ENCODE measurements around the gene FDX2. TPM values are rescaled to one million over a fixed set of nuclear protein-coding genes. Genes with fewer than 3 reads are reported as not detected.
"Not testable (repeated sequence)": the region's sequence is repeated elsewhere in the genome, so short reads cannot be mapped to it uniquely, and the experiment has no call there.

The FDX2 gene
- total RNA-seq, 1 experiment from 2014 or later = 26.2 TPM

DNA sequence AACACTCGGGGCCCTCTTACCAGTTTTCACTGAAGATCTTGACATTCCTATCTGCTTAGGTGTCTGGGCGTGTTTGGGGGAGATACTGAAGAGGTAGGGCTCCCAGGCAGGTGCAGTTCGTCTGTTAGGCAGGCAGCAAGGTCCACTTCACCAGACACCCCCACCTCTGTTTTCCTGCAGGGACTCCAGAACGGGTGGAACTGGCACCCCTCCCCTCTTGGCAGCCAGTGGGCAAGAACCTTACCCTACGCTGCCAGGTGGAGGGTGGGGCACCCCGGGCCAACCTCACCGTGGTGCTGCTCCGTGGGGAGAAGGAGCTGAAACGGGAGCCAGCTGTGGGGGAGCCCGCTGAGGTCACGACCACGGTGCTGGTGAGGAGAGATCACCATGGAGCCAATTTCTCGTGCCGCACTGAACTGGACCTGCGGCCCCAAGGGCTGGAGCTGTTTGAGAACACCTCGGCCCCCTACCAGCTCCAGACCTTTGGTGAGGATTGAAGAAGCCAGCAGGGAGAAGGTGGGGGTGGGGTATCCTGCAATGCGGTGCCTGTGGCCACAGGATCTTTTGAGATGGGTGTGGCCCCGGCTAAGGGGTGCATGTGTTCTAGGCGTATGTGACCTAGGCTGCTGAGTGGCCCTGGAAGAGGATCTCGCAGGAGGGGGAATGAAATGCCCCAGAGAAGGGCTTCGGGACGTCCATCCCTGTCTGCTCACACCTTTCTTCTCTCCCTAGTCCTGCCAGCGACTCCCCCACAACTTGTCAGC, 32.3 kb downstream of the FDX2 start (continued):
- TF ChIP-seq MLX (CRISPR knock-in tag; IDR thresholded peaks at IDR 0.05) = no peak
- TF ChIP-seq ETV6 (CRISPR knock-in tag; IDR thresholded peaks at IDR 0.05) = no peak
- TF ChIP-seq ZNF121 (CRISPR knock-in tag; IDR thresholded peaks at IDR 0.05) = no peak
- TF ChIP-seq E2F5 (CRISPR knock-in tag; IDR thresholded peaks at IDR 0.05) = no peak

- H3K4me1 Mint-ChIP-seq; H3K4me3 Mint-ChIP-seq; H3K27ac Mint-ChIP-seq; ATAC-seq; H3K9me3 Mint-ChIP-seq; H3K36me3 Mint-ChIP-seq; POLR2A ChIA-PET; DNase-seq (ENCODE audit: low spot score): not testable (repeated sequence)
- CTCF ChIA-PET = interaction anchor here (4.4 kb wide), 1 partner anchor 12 kb away, joined by 29 read pairs; the partner anchor contains the start of gene ICAM1
- peaks cover 15% of the 10 kb centered on the region for H3K27me3 Mint-ChIP-seq (ENCODE audit: low read depth)
These were observed 33.8 kb downstream of the FDX2 start for GRCh38 chr19:10282043-10282442.

DNA sequence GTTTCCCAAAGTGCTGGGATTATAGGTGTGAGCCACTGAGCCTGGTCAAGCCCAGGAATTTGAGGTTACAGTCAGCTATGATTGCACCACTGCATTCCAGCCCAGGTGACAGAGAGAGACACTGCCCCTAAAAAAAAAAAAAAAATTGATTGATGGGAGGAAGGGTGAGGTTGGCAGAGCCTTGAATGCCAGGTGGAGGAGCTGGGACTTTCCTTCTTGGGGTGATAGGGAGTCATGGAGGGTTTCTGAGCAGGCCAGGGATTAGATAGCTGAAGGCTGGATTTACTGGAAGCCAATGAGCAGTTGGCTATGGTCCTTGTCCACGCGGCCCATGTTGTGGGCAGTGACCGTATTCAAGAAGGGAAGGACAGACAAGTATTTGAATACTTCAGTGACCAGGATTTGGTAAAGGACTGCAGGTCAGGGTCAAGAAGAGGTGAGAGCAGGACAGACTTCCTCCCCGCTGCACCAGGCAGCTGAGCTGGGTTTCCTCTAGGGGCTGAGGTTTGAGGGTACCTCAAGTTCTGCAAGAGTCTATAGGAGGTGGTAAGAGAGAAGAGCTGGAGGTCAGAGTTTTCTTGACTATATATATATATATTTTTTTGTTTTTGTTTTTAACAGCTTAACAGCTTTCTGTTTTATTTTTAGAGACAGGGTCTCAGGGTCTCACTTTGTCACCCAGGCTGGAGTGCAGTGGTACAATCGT, 35.9 kb downstream of the FDX2 start:
- ChIA-PET CTCF (interaction anchor here (0.8 to 4.4 kb wide), 6 partner anchors 9 to 136 kb away, joined by 3 to 29 read pairs (median 10); partner anchors contain the start of genes ICAM1 and ICAM5), POLR2A (no interaction called here)
- Mint-ChIP-seq H3K27me3 (ENCODE audit: low read depth) (peaks cover 4% of the 10 kb centered on the region), H3K9me3 (no peaks in the 10 kb centered on the region), H3K4me1 (no peaks in the 10 kb centered on the region), H3K36me3 (no peaks in the 10 kb centered on the region), H3K27ac (0 out of 2 replicates have a peak overlapping the region, but pooled peaks have one; percentile 2), H3K4me3 (no peak overlapping the region)
- TF ChIP-seq E2F4 (CRISPR knock-in tag; IDR thresholded peaks at IDR 0.05; ENCODE audit: borderline replicate concordance, low read depth) (no peak), ZBTB21 (CRISPR knock-in tag; IDR thresholded peaks at IDR 0.05; ENCODE audit: borderline replicate concordance) (no peak), MYBL2 (CRISPR knock-in tag; IDR thresholded peaks at IDR 0.05) (no peak), GABPB1 (CRISPR knock-in tag; IDR thresholded peaks at IDR 0.05) (no peak), NFYB (CRISPR knock-in tag; conservative IDR thresholded peaks at IDR 0.05; ENCODE audit: low read depth) (no peak), FOXJ3 (CRISPR knock-in tag; IDR thresholded peaks at IDR 0.05; ENCODE audit: borderline replicate concordance) (no peak)
- DNase-seq (ENCODE audit: low spot score) (no peak), ATAC-seq (no peak)

DNA sequence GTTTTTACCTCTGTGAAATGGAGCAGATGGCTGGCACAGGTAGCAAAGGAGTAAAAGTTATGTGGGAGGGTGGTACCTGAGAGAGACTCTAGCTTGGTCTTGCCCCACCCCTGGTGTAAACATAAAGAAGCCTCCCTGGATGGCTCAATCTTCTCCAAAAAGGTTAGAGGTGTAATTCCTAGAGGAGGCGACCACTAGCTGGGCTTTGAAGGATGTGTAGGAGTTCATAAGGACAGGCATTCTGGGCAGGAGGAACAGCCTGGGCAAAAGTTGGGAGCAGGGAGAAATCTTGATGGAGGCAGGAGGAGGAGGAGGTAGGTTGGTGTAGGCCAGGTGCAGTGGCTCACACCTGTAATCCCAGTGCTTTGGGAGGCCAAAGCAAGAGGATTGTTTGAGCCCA, 36.9 kb downstream of the FDX2 start:
- H3K27me3 Mint-ChIP-seq (ENCODE audit: low read depth) = peaks cover 7% of the 10 kb centered on the region
- H3K9me3 Mint-ChIP-seq = no peaks in the 10 kb centered on the region
- ATAC-seq = no peak
- ChIA-PET CTCF (interaction anchor here (1.2 to 4.4 kb wide), 2 partner anchors 8 to 110 kb away, joined by 4 to 29 read pairs; partner anchors contain the start of gene ICAM1), POLR2A (no interaction called here)
- no peak overlapping the region for H3K27ac Mint-ChIP-seq
- H3K36me3 Mint-ChIP-seq = no peaks in the 10 kb centered on the region
- H3K4me1 Mint-ChIP-seq = no peaks in the 10 kb centered on the region
- no peak overlapping the region for H3K4me3 Mint-ChIP-seq
- DNase-seq (ENCODE audit: low spot score) = no peak
- TF ChIP-seq JUN (CRISPR knock-in tag; IDR thresholded peaks at IDR 0.05) (no peak), NFYB (CRISPR knock-in tag; conservative IDR thresholded peaks at IDR 0.05; ENCODE audit: low read depth) (no peak), ZNF532 (CRISPR knock-in tag; IDR thresholded peaks at IDR 0.05; ENCODE audit: borderline replicate concordance) (no peak), ERG (CRISPR knock-in tag; IDR thresholded peaks at IDR 0.05) (no peak), SOX15 (CRISPR knock-in tag; IDR thresholded peaks at IDR 0.05) (no peak), ZNF416 (CRISPR knock-in tag; IDR thresholded peaks at IDR 0.05) (no peak), FOXJ3 (CRISPR knock-in tag; IDR thresholded peaks at IDR 0.05; ENCODE audit: borderline replicate concordance) (no peak), HMGA2 (CRISPR knock-in tag; IDR thresholded peaks at IDR 0.05) (no peak)
- TF ChIP-seq, protein P1, sequence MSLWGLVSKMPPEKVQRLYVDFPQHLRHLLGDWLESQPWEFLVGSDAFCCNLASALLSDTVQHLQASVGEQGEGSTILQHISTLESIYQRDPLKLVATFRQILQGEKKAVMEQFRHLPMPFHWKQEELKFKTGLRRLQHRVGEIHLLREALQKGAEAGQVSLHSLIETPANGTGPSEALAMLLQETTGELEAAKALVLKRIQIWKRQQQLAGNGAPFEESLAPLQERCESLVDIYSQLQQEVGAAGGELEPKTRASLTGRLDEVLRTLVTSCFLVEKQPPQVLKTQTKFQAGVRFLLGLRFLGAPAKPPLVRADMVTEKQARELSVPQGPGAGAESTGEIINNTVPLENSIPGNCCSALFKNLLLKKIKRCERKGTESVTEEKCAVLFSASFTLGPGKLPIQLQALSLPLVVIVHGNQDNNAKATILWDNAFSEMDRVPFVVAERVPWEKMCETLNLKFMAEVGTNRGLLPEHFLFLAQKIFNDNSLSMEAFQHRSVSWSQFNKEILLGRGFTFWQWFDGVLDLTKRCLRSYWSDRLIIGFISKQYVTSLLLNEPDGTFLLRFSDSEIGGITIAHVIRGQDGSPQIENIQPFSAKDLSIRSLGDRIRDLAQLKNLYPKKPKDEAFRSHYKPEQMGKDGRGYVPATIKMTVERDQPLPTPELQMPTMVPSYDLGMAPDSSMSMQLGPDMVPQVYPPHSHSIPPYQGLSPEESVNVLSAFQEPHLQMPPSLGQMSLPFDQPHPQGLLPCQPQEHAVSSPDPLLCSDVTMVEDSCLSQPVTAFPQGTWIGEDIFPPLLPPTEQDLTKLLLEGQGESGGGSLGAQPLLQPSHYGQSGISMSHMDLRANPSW (CRISPR knock-in tag; conservative IDR thresholded peaks at IDR 0.05; ENCODE audit: low read depth) = no peak

Data from WTC11 (cell line).